SU-DHL-6 (cell line): ENCODE measurements around the gene DRAXIN.

Experiments
- EZH2phosphoT487 ChIP-seq: fragments of 200-600 bp; sonication (generic), shearing (Covaris generic); conservative IDR thresholded peaks from 2 replicates; pipeline ENCODE4 v1.6.1; 2018; ENCODE audit warnings: mild to moderate bottlenecking, antibody characterized with exemption, low read length, moderate library complexity, mixed read lengths
- TF ChIP-seq, protein P1 (sequence below): fragments of 200-600 bp; sonication (generic); IDR thresholded peaks from one replicate; pipeline ENCODE4 v1.5.1; 2017; ENCODE audit warnings: antibody characterized with exemption, mild to moderate bottlenecking, low read length, moderate library complexity; ENCODE audit not compliant: insufficient read depth, poor library complexity, severe bottlenecking

DNA sequence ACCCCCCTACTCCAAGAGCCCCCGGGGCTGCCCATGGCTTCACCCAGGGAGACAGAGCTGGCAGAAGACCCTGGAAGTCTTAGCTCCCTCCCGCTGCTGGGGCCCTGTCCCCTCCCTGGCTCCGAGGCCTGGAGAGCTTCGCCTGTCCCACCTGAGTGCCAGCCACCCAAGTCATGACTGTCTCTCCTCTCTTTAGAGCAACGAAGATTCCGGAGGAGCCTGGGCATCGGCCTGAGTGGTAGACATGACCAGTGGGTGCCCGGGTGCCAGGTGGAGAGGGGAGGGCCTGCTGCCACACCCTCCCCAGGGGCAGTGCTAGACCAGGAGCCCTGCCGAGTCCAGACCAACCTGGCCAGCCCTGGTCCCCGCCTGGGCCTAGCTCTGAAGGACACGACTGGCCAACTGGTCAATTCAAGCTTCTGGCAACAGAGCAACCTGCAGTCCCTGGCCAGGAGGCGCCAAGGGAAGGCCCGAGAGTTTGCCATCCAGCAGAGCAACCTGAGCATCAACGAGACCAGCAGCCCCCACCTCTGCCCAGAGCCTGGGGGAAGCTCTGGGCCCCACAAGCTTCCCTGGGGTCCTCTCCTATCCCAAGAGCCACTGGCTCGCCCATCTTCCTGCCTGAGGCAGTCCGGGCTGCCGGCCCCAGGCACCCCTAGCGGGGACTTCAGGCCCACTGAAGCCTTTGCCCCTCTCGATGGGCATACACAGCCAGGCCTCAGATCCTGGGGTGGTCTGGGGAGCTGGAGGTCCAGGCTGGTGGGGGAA lies 74.3 kb downstream of the DRAXIN start:
- TF ChIP-seq, protein P1, sequence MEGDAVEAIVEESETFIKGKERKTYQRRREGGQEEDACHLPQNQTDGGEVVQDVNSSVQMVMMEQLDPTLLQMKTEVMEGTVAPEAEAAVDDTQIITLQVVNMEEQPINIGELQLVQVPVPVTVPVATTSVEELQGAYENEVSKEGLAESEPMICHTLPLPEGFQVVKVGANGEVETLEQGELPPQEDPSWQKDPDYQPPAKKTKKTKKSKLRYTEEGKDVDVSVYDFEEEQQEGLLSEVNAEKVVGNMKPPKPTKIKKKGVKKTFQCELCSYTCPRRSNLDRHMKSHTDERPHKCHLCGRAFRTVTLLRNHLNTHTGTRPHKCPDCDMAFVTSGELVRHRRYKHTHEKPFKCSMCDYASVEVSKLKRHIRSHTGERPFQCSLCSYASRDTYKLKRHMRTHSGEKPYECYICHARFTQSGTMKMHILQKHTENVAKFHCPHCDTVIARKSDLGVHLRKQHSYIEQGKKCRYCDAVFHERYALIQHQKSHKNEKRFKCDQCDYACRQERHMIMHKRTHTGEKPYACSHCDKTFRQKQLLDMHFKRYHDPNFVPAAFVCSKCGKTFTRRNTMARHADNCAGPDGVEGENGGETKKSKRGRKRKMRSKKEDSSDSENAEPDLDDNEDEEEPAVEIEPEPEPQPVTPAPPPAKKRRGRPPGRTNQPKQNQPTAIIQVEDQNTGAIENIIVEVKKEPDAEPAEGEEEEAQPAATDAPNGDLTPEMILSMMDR: no peak
- no peak for TF ChIP-seq EZH2phosphoT487
